DND-41 (cell line): ENCODE measurements around the gene QSER1.

ENCODE experiments used
- ATAC-seq: fragments of 200-7000 bp; cut with Tn5 transposase; 3 replicates; pipeline ENCODE4 v1.9.1; 2021; ENCODE audit warnings: low read depth; ENCODE audit not compliant: insufficient read depth
- DNase-seq: peaks from one replicate; pipeline ENCODE4 v3.0.0-alpha.2; 2020
- H2AFZ ChIP-seq: 2 replicates; pipeline ENCODE4 v1.6.0; 2012; ENCODE audit warnings: low read depth, low read length
- H3K27ac ChIP-seq: 2 replicates; pipeline ENCODE4 v1.5.1; 2012; ENCODE audit warnings: low read length, inconsistent platforms
- H3K27me3 ChIP-seq: fragments of 200-600 bp; sonication (generic); 2 replicates; pipeline ENCODE4 v1.6.0; 2012; ENCODE audit warnings: low read length, mild to moderate bottlenecking, inconsistent platforms; ENCODE audit not compliant: insufficient read depth, poor library complexity
- H3K36me3 ChIP-seq: 2 replicates; pipeline ENCODE4 v1.5.1; 2012; ENCODE audit warnings: low read length, inconsistent platforms; ENCODE audit not compliant: insufficient read depth
- H3K4me1 ChIP-seq: 2 replicates; pipeline ENCODE4 v1.5.1; 2012; ENCODE audit warnings: mild to moderate bottlenecking, low read length; ENCODE audit not compliant: insufficient read depth
- H3K4me2 ChIP-seq: 2 replicates; pipeline ENCODE4 v1.6.0; 2012; ENCODE audit warnings: mild to moderate bottlenecking, moderate library complexity, low read length, inconsistent platforms; ENCODE audit not compliant: insufficient read depth
- H3K4me3 ChIP-seq, 2 experiments: fragments of 200-600 bp in 1 of 2; shearing (Covaris generic) in 1 of 2; 2 replicates each; pipeline ENCODE4 v1.5.1; 2012 to 2016; ENCODE audit warnings: inconsistent platforms in 2 of 2, low read length in 2 of 2, mild to moderate bottlenecking in 2 of 2, low read depth in 1 of 2, moderate library complexity in 1 of 2
- H3K79me2 ChIP-seq: 2 replicates; pipeline ENCODE4 v1.6.0; 2012; ENCODE audit warnings: low read length, inconsistent platforms; ENCODE audit not compliant: insufficient read depth
- H3K9ac ChIP-seq: 2 replicates; pipeline ENCODE4 v1.6.0; 2012; ENCODE audit warnings: low read depth, mild to moderate bottlenecking, inconsistent platforms, low read length, moderate library complexity
- H3K9me3 ChIP-seq: 2 replicates; pipeline ENCODE4 v1.5.1; 2012; ENCODE audit warnings: low read length, moderate library complexity, mild to moderate bottlenecking, inconsistent platforms; ENCODE audit not compliant: insufficient read depth, severe bottlenecking
- H4K20me1 ChIP-seq: 2 replicates; pipeline ENCODE4 v1.6.0; 2012; ENCODE audit warnings: low read length; ENCODE audit not compliant: insufficient read depth
- EZH2 ChIP-seq: IDR thresholded peaks from 3 replicates; pipeline ENCODE4 v1.6.1; 2012; ENCODE audit warnings: borderline replicate concordance, low read depth, mild to moderate bottlenecking, moderate library complexity, low read length, inconsistent platforms; ENCODE audit not compliant: severe bottlenecking
- TF ChIP-seq, protein P1 (sequence below): IDR thresholded peaks from 2 replicates; pipeline ENCODE4 v1.5.1; 2012; ENCODE audit warnings: borderline replicate concordance, low read length, moderate library complexity, mild to moderate bottlenecking; ENCODE audit not compliant: poor library complexity, severe bottlenecking; ENCODE audit errors: extremely low read depth

The QSER1 gene

DNA sequence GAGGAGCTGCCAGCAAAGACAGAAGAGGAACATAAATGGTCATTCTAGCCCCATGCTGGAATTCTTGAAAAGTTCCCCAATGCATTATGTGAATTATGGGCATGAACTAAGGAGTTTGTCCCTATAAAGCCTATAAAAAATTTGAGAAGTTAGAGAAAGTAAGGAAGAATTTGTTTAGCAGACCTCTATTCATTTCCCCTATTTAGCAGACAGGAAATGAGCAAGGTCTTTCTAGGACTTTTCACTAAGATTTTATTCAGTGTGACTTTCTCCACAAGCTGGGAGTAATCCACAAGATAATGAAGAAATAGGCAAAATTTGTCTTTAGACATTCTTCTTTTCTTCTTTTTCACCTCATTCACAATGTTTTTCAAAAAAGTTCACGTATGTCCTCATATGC, 42.9 kb upstream of the QSER1 start:
- no peak overlapping the region for H2AFZ ChIP-seq
- H4K20me1 ChIP-seq: no peaks in the 10 kb centered on the region
- no peak overlapping the region for H3K27ac ChIP-seq
- no peaks in the 10 kb centered on the region for H3K27me3 ChIP-seq
- no peaks in the 10 kb centered on the region for H3K4me1 ChIP-seq
- H3K4me2 ChIP-seq: no peak overlapping the region
- DNase-seq (no peak), ATAC-seq (no peak)
- H3K79me2 ChIP-seq: no peaks in the 10 kb centered on the region
- H3K9ac ChIP-seq: no peak overlapping the region
- no peaks in the 10 kb centered on the region for H3K9me3 ChIP-seq
- H3K4me3 ChIP-seq: no peak overlapping the region
- TF ChIP-seq, protein P1, sequence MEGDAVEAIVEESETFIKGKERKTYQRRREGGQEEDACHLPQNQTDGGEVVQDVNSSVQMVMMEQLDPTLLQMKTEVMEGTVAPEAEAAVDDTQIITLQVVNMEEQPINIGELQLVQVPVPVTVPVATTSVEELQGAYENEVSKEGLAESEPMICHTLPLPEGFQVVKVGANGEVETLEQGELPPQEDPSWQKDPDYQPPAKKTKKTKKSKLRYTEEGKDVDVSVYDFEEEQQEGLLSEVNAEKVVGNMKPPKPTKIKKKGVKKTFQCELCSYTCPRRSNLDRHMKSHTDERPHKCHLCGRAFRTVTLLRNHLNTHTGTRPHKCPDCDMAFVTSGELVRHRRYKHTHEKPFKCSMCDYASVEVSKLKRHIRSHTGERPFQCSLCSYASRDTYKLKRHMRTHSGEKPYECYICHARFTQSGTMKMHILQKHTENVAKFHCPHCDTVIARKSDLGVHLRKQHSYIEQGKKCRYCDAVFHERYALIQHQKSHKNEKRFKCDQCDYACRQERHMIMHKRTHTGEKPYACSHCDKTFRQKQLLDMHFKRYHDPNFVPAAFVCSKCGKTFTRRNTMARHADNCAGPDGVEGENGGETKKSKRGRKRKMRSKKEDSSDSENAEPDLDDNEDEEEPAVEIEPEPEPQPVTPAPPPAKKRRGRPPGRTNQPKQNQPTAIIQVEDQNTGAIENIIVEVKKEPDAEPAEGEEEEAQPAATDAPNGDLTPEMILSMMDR: no peak
- TF ChIP-seq EZH2: no peak
- no peaks in the 10 kb centered on the region for H3K36me3 ChIP-seq

DNA sequence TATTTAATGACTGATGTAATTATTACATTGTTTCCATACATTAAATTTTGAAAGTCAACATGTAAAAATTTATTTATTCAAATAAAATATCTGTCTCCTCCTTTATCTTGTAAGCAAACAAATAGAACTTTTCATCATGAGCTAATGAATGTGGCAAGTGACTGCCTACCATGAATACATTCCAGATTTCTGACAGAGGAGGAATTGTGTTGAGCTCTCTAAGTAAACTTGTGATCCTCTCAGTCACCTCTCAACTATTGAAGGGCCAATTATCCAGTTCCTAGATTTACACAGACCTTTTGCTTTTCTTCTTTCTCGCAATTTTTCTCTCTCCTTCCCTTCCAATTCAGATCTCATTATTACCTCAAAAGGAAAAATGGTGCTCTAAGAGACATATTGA, 41.4 kb upstream of the QSER1 start:
- DNase-seq: no peak

DNA sequence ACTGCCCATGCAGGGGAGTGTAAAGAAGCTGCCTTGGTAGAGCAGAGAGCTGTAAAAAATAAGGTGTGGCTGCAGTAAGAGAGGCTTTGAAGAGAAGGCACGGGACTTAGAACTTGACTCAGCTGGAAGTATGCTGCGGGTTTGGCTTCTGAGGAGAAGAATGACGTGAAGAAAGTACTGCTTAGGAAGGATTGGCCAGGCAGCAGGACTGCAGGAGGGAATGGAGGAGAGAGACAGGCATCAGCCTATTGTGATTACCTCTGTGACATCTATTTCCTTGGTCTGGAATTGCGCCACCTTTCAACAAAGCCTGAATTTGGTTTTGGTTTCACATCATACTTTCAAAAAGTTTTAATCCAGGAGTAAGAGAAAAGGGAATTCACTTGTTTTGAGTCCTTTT, 40.4 kb upstream of the QSER1 start:
- DNase-seq: no peak
- Histone ChIP-seq H3K9ac (no peak overlapping the region), H2AFZ (no peak overlapping the region), H4K20me1 (no peaks in the 10 kb centered on the region), H3K4me3 (no peak overlapping the region), H3K4me2 (no peak overlapping the region), H3K36me3 (no peaks in the 10 kb centered on the region), H3K27me3 (peaks cover 7% of the 10 kb centered on the region), H3K27ac (no peak overlapping the region), H3K9me3 (no peaks in the 10 kb centered on the region), H3K79me2 (no peaks in the 10 kb centered on the region), H3K4me1 (no peaks in the 10 kb centered on the region)
- no peak for ATAC-seq
- TF ChIP-seq, protein P1: no peak
- TF ChIP-seq EZH2: no peak

More for the DNA sequence above, 41.4 kb upstream of the QSER1 start:
- no peaks in the 10 kb centered on the region for H3K36me3 ChIP-seq
- H2AFZ ChIP-seq: no peak overlapping the region
- H3K9ac ChIP-seq: no peak overlapping the region
- H3K4me2 ChIP-seq: no peak overlapping the region
- no peaks in the 10 kb centered on the region for H3K4me1 ChIP-seq
- H3K27me3 ChIP-seq: peaks cover 7% of the 10 kb centered on the region
- H3K4me3 ChIP-seq: no peak overlapping the region
- no peaks in the 10 kb centered on the region for H3K79me2 ChIP-seq
- TF ChIP-seq, protein P1: no peak
- TF ChIP-seq EZH2: no peak
- H3K27ac ChIP-seq: no peak overlapping the region
- H4K20me1 ChIP-seq: no peaks in the 10 kb centered on the region
- H3K9me3 ChIP-seq: no peaks in the 10 kb centered on the region
- ATAC-seq: no peak

DNA sequence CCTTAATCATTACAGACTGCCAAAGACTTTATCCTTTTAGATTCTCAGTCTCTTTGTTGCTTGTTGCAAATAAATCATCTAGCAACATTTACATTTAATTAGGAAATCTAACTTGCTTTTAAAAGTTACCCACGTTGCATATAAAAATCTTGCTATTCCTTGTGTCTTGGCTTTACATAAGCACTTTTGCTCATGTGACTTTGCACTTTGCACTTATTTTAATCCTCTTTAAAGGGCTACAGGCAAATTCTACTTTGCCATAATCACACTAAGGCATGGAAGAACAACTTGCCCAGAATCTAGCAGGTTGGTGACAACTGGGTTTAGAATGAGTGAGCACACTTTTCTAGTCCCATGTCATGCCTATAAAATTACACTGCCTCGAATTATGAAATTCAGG, 37.0 kb upstream of the QSER1 start:
- no peaks in the 10 kb centered on the region for H4K20me1 ChIP-seq
- TF ChIP-seq EZH2: no peak
- TF ChIP-seq, protein P1: no peak
- ATAC-seq: no peak

More for the DNA sequence above, 37.0 kb upstream of the QSER1 start:
- H3K79me2 ChIP-seq: no peaks in the 10 kb centered on the region
- H3K4me3 ChIP-seq: no peak overlapping the region
- H3K4me2 ChIP-seq: no peak overlapping the region
- DNase-seq: no peak
- no peaks in the 10 kb centered on the region for H3K9me3 ChIP-seq
- H3K27me3 ChIP-seq: peaks cover 7% of the 10 kb centered on the region
- H3K27ac ChIP-seq: no peak overlapping the region
- H2AFZ ChIP-seq: no peak overlapping the region
- H3K4me1 ChIP-seq: no peaks in the 10 kb centered on the region
- no peaks in the 10 kb centered on the region for H3K36me3 ChIP-seq
- no peak overlapping the region for H3K9ac ChIP-seq
